GM21576 (cell line): ENCODE measurements around the gene RPL27.

ENCODE experiments used
- ATAC-seq: cut with Tn5 transposase; IDR thresholded peaks from one replicate; pipeline ENCODE4 v1.9.1; 2021; ENCODE audit warnings: mild to moderate bottlenecking, moderate library complexity; ENCODE audit not compliant: unreplicated experiment

Gene RPL27

DNA sequence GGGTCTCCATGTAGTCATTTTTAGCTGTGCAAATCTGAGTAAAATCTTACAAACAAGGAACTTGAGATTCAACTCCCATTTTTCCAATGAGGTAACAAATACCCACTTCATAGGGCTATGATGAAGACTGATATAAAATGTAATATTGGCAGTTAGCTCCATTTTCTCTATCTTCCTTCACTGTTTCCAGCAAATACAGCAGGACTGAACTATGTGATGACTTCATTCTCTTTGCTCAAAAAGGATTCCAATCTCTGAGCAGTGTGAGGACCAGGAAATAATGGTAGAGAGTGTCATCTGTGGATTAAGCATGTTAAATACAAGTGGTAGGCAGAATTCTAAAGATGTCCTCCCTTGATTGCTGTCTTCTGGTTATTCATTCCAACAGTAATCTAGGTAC is 45.1 kb downstream of the RPL27 start:
- no peak for ATAC-seq

DNA sequence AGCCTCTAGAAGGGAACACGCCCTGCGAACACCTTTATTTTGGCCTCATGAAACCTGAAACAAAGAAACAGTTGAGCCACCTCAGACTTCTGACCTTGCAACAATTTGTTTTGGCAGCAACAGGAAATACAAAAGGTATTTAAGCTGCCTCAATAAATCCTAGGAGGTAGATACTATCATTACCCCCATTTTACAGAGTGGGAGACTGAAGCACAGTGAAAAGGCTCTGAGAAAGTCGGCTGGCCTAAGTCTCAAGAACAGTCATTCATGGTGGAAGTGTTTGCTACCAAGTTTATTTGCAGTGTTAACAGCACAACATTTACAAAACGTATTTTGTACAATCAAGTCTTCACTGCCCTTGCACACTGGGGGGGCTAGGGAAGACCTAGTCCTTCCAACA is 45.8 kb downstream of the RPL27 start:
- ATAC-seq, result no peak

DNA sequence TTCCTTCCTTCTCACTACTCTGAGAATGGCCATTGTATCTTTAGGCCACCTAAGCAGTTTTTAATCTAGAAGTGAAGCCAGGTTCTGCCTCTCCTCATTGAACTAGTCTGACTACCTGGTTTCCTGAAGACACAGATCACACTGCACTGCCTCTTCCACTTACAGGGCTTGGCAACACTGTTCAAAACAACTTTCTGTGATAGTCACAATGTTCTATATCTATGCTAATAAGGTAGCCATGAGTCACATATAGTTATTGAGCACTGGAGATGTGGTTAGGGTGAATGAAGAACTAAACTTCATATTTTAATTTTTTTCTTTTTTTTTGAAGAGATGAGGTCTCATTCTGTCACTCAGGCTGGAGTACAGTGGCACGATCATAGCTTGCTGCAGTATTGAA is 53.8 kb downstream of the RPL27 start:
- ATAC-seq, result no peak
